Endothelial cell of umbilical vein (primary cell): Measurements from ENCODE around the gene PDCD6IP. TPM values are rescaled to one million over a fixed set of nuclear protein-coding genes. Genes with fewer than 3 reads are reported as not detected.
"Not testable (repeated sequence)": the region's sequence is repeated elsewhere in the genome, so short reads cannot be mapped to it uniquely, and the experiment has no call there.

Experiments used
- BruUV-seq: library from RNA; stranded (reverse); fragments of 400-500 nt; replicated peaks from 2 replicates; lab custom pipeline; 2021; lab: Mats Ljungman, UMichigan
- CTCF ChIA-PET: fragments of 300-600, 350-600 bp; sonication (Branson Sonifier 250); formaldehyde crosslinking; loops from one replicate; lab custom pipeline; 2021; ENCODE audit warnings: antibody characterized with exemption, inconsistent platforms; lab: Charles Lee
- POLR2A ChIA-PET: fragments of 300-600, 350-600 bp; sonication (Branson Sonifier 250); formaldehyde crosslinking; loops from one replicate; lab custom pipeline; 2021; ENCODE audit warnings: antibody characterized with exemption, inconsistent platforms; lab: Charles Lee
- DNase-seq: peaks from one replicate; pipeline ENCODE4 v3.0.0-alpha.2; 2011; ENCODE audit warnings: low read depth, low spot score
- FAIRE-seq: peaks from 2 replicates; lab custom pipeline; 2011; peaks lifted over from hg19 to GRCh38; lab: Jason Lieb, UNC
- H2AFZ ChIP-seq: 2 replicates; pipeline ENCODE4 v1.6.0; 2012; ENCODE audit warnings: low read depth, low read length, control low read depth, inconsistent platforms
- H3K27ac ChIP-seq: 2 replicates; pipeline ENCODE4 v1.5.1; 2011; ENCODE audit warnings: low read depth, mild to moderate bottlenecking, control low read depth, low read length, moderate library complexity; ENCODE audit not compliant: insufficient read depth
- H3K27me3 ChIP-seq, 2 experiments: 2 replicates each; pipeline versions ENCODE4 v1.6.0 to v1.6.1; 2011; ENCODE audit warnings: low read length in 2 of 2, mixed read lengths in 1 of 2; ENCODE audit not compliant: control insufficient read depth in 2 of 2, insufficient read depth in 2 of 2
- H3K36me3 ChIP-seq, 2 experiments: 2 replicates in 1 of 2; 3 replicates in 1 of 2; pipeline ENCODE4 v1.5.1; 2011; ENCODE audit warnings: low read length in 2 of 2, mild to moderate bottlenecking in 1 of 2, moderate library complexity in 1 of 2; ENCODE audit not compliant: control insufficient read depth in 2 of 2, insufficient read depth in 2 of 2; ENCODE audit errors: extremely low read depth in 1 of 2
- H3K4me1 ChIP-seq: 3 replicates; pipeline ENCODE4 v1.5.1; 2011; ENCODE audit warnings: mild to moderate bottlenecking, low read length; ENCODE audit not compliant: control insufficient read depth, insufficient read depth; ENCODE audit errors: extremely low read depth
- H3K4me2 ChIP-seq: 2 replicates; pipeline ENCODE4 v1.6.1; 2011; ENCODE audit warnings: low read length, control low read depth, mixed read lengths; ENCODE audit not compliant: insufficient read depth
- H3K4me3 ChIP-seq, 3 experiments: fragments of 200-600 bp in 1 of 3; sonication (generic), shearing (Covaris generic) in 1 of 3; replicated peaks in 1 of 3; 2 replicates each; pipeline ENCODE4 v1.5.1; 2011 to 2016; ENCODE audit warnings: control low read depth in 3 of 3, low read length in 3 of 3, mild to moderate bottlenecking in 2 of 3, inconsistent platforms in 1 of 3, low read depth in 1 of 3, moderate library complexity in 1 of 3; ENCODE audit not compliant: insufficient read depth in 1 of 3
- H3K79me2 ChIP-seq: 2 replicates; pipeline ENCODE4 v1.6.0; 2012; ENCODE audit warnings: low read length, inconsistent platforms; ENCODE audit not compliant: control insufficient read depth, insufficient read depth
- H3K9ac ChIP-seq: replicated peaks from 2 replicates; pipeline ENCODE3; 2011; ENCODE audit warnings: low read length, control low read depth; ENCODE audit not compliant: insufficient read depth; ENCODE audit errors: extremely low read depth
- H3K9me1 ChIP-seq: replicated peaks from 3 replicates; pipeline ENCODE4 v1.6.0; 2011; ENCODE audit warnings: mild to moderate bottlenecking, low read length; ENCODE audit not compliant: control insufficient read depth, insufficient read depth; ENCODE audit errors: extremely low read depth
- H3K9me3 ChIP-seq: replicated peaks from 2 replicates; pipeline ENCODE4 v1.5.1; 2012; ENCODE audit warnings: low read length, inconsistent platforms; ENCODE audit not compliant: control insufficient read depth, insufficient read depth
- H4K20me1 ChIP-seq: replicated peaks from 2 replicates; pipeline ENCODE3; 2011; ENCODE audit warnings: mild to moderate bottlenecking, low read length; ENCODE audit not compliant: control insufficient read depth, insufficient read depth; ENCODE audit errors: extremely low read depth
- CTCF ChIP-seq, 2 donors: IDR thresholded peaks; 1 replicate in 1 of 2; 2 replicates in 1 of 2; pipeline ENCODE4 v1.5.1; 2011; ENCODE audit warnings: low read length in 2 of 2, mild to moderate bottlenecking in 2 of 2, moderate library complexity in 2 of 2, control low read depth in 1 of 2, inconsistent platforms in 1 of 2, low read depth in 1 of 2; ENCODE audit not compliant: insufficient read depth in 1 of 2; ENCODE audit errors: extremely low read depth in 1 of 2
- EZH2 ChIP-seq: IDR thresholded peaks from 2 replicates; pipeline ENCODE4 v1.6.1; 2012; ENCODE audit warnings: borderline replicate concordance, low read depth, mild to moderate bottlenecking, moderate library complexity, low read length, inconsistent platforms; ENCODE audit not compliant: severe bottlenecking
- FOS ChIP-seq: IDR thresholded peaks from 2 replicates; pipeline ENCODE4 v1.6.1; 2011; ENCODE audit warnings: mild to moderate bottlenecking, low read length, moderate library complexity, borderline replicate concordance; ENCODE audit not compliant: insufficient read depth
- GATA2 ChIP-seq: IDR thresholded peaks from 2 replicates; pipeline ENCODE4 v1.7.0; 2011; ENCODE audit warnings: low read depth, mild to moderate bottlenecking, moderate library complexity, mixed read lengths, low read length; ENCODE audit not compliant: insufficient read length, insufficient read depth
- JUN ChIP-seq: IDR thresholded peaks from 2 replicates; pipeline ENCODE4 v1.6.1; 2011; ENCODE audit warnings: borderline replicate concordance, low read depth; ENCODE audit not compliant: insufficient read length, insufficient read depth
- MAX ChIP-seq: IDR thresholded peaks from 2 replicates; pipeline ENCODE4 v1.6.1; 2011; ENCODE audit not compliant: insufficient read depth, insufficient read length
- MYC ChIP-seq: IDR thresholded peaks from one replicate; pipeline ENCODE4 v1.6.1; 2011; ENCODE audit warnings: mild to moderate bottlenecking, low read depth, low read length
- POLR2A ChIP-seq: IDR thresholded peaks from 2 replicates; pipeline ENCODE4 v1.6.1; 2012; ENCODE audit warnings: low read depth, mild to moderate bottlenecking, control low read depth, low read length
- POLR2AphosphoS5 ChIP-seq: IDR thresholded peaks from 2 replicates; pipeline ENCODE4 v1.6.1; 2012; ENCODE audit warnings: low read depth, mild to moderate bottlenecking, control low read depth, low read length, moderate library complexity; ENCODE audit not compliant: insufficient read depth
- dilution Hi-C: fragments of 300-500 bp; cut with MboI; formaldehyde crosslinking; loops from one replicate; pipeline ENCODE4 v1.15.0; 2019; ENCODE audit warnings: low sequenced_read_pairs; ENCODE audit not compliant: extremely low pct_ligation_motif_present
- intact Hi-C: fragments of 100-400 bp; cut with micrococcal nuclease; formaldehyde crosslinking; loops from one replicate; pipeline ENCODE4 v1.10.0; 2022
- polyA plus RNA-seq, 4 experiments: library from polyadenylated mRNA; depleted of rRNA in 3 of 4; stranded (reverse) in 3 of 4; unstranded in 1 of 4; fragments of >200 nt; gene quantifications; 2 replicates each; pipeline versions ENCODE4 v1.2.1 to v1.2.3, GENCODE V29; 2011 to 2012; ENCODE audit warnings: missing spikeins in 1 of 4
- total RNA-seq: library from RNA; stranded (reverse); gene quantifications from 2 replicates; pipeline ENCODE4 v1.2.3, GENCODE V29; 2021

Gene PDCD6IP
- total and polyA plus RNA-seq, 2 donors (not counting 3 experiments of a cell fraction or from before 2014, with no cell fraction given): 106 to 265 TPM

GRCh38 chr3:33751336-33751735, 47.1 kb upstream of the PDCD6IP start:
- Histone ChIP-seq H3K4me3 (no peak overlapping the region), H3K27ac (no peak overlapping the region), H3K9me1 (no peaks in the 10 kb centered on the region), H4K20me1 (no peaks in the 10 kb centered on the region), H3K4me1 (no peaks in the 10 kb centered on the region), H2AFZ (no peak overlapping the region), H3K9ac (no peak overlapping the region), H3K9me3 (no peaks in the 10 kb centered on the region), H3K4me2 (no peak overlapping the region), H3K27me3 (no peaks in the 10 kb centered on the region), H3K36me3 (no peaks in the 10 kb centered on the region), H3K79me2 (no peaks in the 10 kb centered on the region)
- intact Hi-C loops (no loop called here), dilution Hi-C loops (no loop called here)
- no peak for FAIRE-seq
- POLR2A ChIA-PET: no interaction called here
- TF ChIP-seq POLR2A (no peak), GATA2 (no peak), EZH2 (no peak), FOS (no peak), CTCF (IDR thresholded peaks at IDR 0.05; ENCODE audit: extremely low read depth in 1 of 2, insufficient read depth in 1 of 2, low read depth in 1 of 2, low read length in 2 of 2) (no peak), MAX (no peak), JUN (no peak), POLR2AphosphoS5 (no peak), MYC (no peak)
- CTCF ChIA-PET: interaction anchor here (1.0 to 2.6 kb wide), 3 partner anchors 8 to 36 kb away, joined by 3 to 6 read pairs (median 5); no protein-coding TSS in a partner anchor
- DNase-seq: no peak
- BruUV-seq: no TSS peak

GRCh38 chr3:33754391-33754790, 44.0 kb upstream of the PDCD6IP start:
- H3K36me3 ChIP-seq, H3K27ac ChIP-seq, H3K4me2 ChIP-seq, H3K79me2 ChIP-seq, H3K27me3 ChIP-seq, H3K9me1 ChIP-seq, H4K20me1 ChIP-seq, intact Hi-C loops, H3K4me3 ChIP-seq, POLR2A ChIA-PET, H2AFZ ChIP-seq, DNase-seq, FAIRE-seq, dilution Hi-C loops, H3K9me3 ChIP-seq, H3K9ac ChIP-seq, BruUV-seq, CTCF ChIA-PET, H3K4me1 ChIP-seq: not testable (repeated sequence)
